GM19043 (cell line): ENCODE data around the gene CCDC61.

ENCODE experiments used
- ATAC-seq: cut with Tn5 transposase; IDR thresholded peaks from one replicate; pipeline ENCODE4 v1.9.1; 2021; ENCODE audit warnings: low read depth; ENCODE audit not compliant: unreplicated experiment

CCDC61 gene, protein sequence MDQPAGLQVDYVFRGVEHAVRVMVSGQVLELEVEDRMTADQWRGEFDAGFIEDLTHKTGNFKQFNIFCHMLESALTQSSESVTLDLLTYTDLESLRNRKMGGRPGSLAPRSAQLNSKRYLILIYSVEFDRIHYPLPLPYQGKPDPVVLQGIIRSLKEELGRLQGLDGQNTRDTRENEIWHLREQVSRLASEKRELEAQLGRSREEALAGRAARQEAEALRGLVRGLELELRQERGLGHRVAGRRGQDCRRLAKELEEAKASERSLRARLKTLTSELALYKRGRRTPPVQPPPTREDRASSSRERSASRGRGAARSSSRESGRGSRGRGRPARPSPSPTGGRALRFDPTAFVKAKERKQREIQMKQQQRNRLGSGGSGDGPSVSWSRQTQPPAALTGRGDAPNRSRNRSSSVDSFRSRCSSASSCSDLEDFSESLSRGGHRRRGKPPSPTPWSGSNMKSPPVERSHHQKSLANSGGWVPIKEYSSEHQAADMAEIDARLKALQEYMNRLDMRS

GRCh38 chr19:45994998-45995714, at the start of gene CCDC61:
Gene CCDC61, plus strand, starts transcription at chr19:45995467. Its CDS starts 7,552 bp downstream, at chr19:46003019.
- ATAC-seq: peak; percentile 94

DNA sequence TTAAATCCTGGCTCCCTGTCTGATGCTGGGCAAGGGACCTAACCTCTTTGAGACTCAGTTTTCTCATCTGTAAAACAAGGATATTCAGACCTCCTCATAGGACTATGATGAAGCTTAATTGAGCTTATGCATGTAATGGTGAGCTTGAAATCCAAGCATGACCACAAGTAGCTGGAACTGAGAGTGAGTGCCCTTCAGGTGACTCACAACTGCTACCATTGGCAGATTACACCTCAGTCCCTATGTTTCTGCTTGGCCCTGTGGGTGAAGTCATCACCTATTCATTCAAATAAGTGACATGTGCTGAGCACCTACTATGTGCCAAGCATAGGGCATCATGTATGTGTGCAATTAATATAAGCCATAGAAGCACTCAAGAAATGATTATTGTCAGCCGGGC, 47.3 kb upstream of the CCDC61 start:
- ATAC-seq: no peak

DNA sequence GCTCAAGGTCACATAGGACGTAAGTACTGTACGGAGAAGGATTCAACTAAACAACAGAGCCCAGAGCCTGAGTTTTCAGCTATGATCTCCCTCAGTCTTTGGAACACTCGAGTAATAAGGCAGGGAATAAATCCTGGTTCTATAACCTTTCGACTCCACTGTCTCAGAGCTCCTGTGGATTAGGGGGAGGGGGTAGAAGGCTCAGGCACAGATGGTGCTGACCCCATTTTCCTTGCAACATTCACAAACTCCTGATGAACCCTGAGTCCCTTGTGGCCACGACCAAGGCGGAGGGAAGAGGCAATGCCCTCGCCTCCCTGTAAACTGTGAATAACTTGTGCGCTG, 43.0 kb upstream of the CCDC61 start:
- ATAC-seq: no peak

DNA sequence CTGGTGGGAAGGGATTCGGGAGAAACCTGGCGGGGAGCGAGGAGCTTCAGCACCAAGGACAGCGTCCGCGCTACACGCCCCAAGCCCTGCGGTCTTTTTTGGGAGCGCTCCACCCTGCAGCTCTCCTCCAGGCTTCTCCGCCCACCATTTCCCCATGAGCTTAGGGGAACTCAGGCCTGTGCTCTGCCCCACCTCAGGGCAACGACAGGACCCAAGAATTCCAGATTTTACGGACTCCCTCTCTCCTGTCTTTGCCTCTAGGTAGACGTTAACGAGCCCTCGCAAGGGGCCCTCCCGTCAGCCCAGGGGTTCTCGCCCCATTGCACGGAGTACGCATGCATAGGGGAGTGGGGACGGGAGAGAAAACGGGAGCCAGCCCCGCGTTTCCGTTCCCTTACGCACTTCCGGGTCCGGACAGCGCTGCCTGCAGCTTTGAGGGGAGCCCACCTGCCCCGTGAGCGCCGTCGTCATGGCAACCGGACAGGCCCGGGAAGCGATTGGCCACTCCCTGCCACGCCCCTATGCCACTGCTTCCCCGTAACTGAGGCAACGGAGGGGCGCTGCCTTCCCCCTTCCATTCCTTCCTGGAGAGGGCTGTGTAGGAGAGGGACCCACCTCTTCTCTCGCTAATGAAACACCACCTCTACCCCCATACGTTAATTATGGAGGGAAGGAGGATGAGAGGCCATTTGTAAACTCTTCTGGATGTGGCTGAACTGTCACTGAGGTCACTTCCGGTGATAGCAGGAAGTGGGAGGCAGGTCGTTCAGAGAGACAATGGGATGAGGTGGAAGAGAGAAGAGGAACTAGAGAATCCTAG, 42.4 kb upstream of the CCDC61 start:
- ATAC-seq: no peak

GRCh38 chr19:45953676-45954075, 41.6 kb upstream of the CCDC61 start:
- no peak for ATAC-seq

DNA sequence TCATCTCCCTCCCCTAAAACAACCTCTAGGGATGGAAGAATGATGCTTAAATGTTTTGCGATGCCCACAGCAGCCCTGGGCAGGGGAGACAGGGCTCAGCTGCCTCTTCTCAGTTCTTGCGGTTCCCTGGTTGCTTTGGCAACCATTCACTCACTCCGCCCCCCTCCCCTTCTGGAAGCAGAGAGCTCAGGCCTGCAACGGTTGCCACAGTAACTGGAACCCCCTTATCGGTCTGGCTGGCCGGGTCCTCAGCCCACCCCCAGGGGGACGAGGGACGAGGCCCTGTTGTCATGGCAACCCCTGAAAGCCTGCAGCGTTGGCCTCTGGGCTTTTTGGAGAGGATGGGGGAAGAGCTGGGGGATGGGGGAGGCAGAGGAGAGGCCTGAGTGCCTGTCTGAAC, 41.1 kb upstream of the CCDC61 start:
- ATAC-seq: no peak

GRCh38 chr19:45955905-45956608, 39.2 kb upstream of the CCDC61 start:
- no peak for ATAC-seq

- no peak for ATAC-seq
Observed at GRCh38 chr19:45958320-45958719, 36.9 kb upstream of the CCDC61 start.

GRCh38 chr19:45958769-45959516, 36.3 kb upstream of the CCDC61 start:
- no peak for ATAC-seq

DNA sequence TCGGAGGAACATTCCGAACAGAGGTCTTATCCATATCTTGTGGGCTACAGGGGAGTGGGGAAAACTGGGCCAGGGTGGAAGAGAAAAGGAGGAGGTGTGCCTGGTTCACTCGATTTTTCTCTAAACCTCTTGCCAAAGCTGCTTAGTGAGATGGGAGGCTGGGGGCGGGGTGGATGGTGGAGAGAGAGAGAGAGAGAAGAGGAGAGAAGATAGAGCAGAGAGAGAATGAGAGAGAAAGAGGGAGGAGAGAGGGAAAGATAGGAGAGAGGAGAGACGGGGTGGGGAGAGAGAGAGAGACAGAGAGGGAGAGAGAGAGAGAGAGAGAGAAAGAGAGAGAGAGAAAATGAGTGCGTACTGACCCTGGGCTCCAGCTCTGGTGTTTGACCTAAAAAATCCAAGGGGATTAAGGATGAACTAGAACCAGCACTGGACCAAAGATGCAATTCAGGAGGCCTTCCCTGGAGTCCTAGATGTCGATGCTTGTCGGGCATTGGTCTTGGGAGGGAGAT, 35.7 kb upstream of the CCDC61 start:
- ATAC-seq: no peak

DNA sequence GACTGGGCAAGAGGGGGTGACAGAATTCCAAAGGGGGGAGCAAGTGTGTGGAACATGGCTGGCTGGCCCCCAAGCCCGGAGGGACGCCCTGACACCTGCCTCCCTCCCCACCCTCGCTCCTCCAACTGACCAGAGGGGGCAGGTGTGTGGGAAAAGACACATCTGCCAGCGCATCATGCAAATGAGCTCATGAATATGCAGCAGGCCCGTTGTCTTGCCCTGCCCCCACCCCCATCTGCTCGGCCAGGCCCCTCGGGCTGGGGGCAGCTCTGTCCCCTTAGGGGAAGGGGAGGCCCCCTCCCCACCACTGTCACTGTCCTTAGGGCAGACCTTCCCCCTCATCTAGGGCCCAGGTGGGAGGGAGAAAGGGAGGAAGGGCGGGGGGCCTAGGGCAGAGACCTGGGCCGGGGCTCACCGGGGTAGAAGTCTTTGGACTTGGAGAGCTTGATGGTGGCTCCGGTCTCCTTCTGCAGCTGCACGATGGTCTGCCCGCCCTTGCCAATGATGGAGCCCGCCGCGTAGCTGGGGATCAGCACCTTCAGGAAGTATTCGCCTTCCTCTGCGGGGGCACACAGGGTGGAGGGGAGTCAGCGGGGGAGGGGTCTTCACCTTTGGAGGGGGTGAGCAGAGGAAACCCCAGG, 34.6 kb upstream of the CCDC61 start:
- ATAC-seq: no peak

DNA sequence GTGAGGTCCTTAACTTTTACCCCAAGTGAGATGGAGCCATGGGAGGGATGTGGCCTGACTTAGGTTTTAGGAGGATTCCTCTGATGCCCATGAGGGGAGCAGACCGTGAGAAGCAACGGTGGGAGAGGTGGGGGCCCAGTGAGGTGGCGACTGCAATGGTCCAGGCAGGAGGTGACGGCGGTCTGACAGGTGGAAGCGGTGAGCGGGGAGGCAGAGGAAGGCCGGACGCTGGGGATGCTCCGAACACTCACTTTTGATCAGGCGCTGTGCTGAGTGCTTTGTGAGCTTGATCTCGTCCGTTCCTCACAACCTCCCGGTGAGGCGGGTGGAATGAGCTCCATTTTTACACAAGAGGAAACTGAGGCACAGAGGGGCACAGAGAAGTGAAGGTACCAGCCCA, 33.2 kb upstream of the CCDC61 start:
- ATAC-seq: no peak

GRCh38 chr19:45967246-45967645, 28.0 kb upstream of the CCDC61 start:
- ATAC-seq: no peak

DNA sequence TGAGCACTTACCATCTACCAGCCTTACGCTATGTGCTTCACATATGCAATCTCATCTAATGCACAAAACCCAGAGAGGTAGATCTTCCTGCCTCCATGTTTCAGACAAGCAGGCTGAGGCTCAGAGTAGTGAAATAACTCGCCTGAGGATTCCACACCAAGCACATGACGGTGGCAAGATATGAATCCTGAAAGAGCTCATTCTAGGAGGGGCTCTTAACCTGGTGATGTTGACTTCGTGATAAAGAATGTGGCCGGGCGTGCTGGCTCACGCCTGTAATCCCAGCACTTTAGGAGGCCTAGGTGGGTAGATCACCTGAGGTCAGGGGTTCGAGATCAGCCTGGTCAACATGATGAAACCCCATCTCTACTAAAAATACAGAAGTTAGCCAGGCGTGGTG, 26.6 kb upstream of the CCDC61 start:
- no peak for ATAC-seq

GRCh38 chr19:45969676-45970075, 25.6 kb upstream of the CCDC61 start:
- ATAC-seq: no peak

GRCh38 chr19:45971260-45971902, 23.9 kb upstream of the CCDC61 start:
- ATAC-seq: no peak

DNA sequence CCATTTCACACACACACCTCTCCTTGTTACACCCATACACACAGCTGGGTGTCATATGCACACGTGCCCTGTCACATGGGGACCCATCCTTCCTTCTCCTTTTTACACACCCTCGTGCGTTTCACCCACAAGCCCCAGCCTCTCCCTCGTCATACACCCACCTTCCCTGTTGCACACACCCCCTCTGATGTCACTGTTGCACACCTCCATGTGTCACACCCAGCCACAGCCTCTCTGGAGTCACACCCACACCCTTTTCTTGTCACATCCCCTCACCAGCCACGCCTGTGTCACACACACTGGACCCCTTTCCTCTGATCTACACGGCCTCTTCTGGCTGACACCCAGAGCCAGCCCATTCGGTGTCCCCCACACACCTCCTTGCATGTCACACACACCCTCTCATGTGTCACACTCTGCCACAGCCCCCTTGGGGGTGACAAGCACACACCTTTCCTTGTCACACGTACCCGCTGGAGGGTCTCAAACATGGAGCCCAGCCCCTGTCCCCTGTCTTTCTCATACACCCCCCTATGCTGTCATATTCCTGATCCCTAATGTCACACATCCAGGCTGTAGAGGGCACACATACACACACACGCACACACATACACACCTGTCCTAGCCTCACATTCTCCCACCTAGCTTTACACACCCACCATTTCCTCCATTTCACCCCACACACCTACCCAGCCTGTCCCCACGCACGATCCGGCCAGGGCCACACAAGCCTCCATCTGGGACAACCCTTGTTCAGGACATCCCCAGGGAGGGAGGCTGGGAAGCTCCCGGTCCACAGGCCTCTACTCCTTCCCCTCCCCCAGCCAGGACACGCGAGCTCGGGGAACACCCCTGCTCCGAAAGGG, 23.0 kb upstream of the CCDC61 start:
- ATAC-seq: no peak
